Thymus (tissue), 11 donors: ENCODE measurements around the gene HLA-DQA1. TPM values are rescaled to one million over a fixed set of nuclear protein-coding genes. Genes with fewer than 3 reads are reported as not detected.
"Not testable (repeated sequence)": the region's sequence is repeated elsewhere in the genome, so short reads cannot be mapped to it uniquely, and the experiment has no call there.

Source experiments
- DNase-seq, 9 donors: peaks; one replicate each; pipeline ENCODE4 v3.0.0-alpha.2; 2013; ENCODE audit warnings: low spot score in 9 of 9, low read depth in 6 of 9, missing footprints in 1 of 9
- H3K27ac ChIP-seq, 2 donors: one replicate each; pipeline ENCODE4 v1.5.1; 2013; ENCODE audit warnings: control low read depth in 1 of 2, low read depth in 1 of 2, low read length in 1 of 2, mild to moderate bottlenecking in 1 of 2, moderate library complexity in 1 of 2
- H3K27me3 ChIP-seq, 2 donors: one replicate each; pipeline ENCODE4 v1.5.1; 2013; ENCODE audit warnings: low read length in 1 of 2; ENCODE audit not compliant: control insufficient read depth in 2 of 2, insufficient read depth in 1 of 2
- H3K36me3 ChIP-seq, 2 donors: one replicate each; pipeline ENCODE4 v1.5.1; 2013; ENCODE audit warnings: low read length in 1 of 2, mild to moderate bottlenecking in 1 of 2, moderate library complexity in 1 of 2; ENCODE audit not compliant: control insufficient read depth in 2 of 2, insufficient read depth in 2 of 2
- H3K4me1 ChIP-seq, 2 donors: one replicate each; pipeline ENCODE4 v1.5.1; 2013; ENCODE audit warnings: low read length in 2 of 2; ENCODE audit not compliant: control insufficient read depth in 2 of 2, insufficient read depth in 2 of 2
- H3K4me3 ChIP-seq, 2 donors: one replicate each; pipeline ENCODE4 v1.5.1; 2013; ENCODE audit warnings: low read length in 2 of 2, control low read depth in 1 of 2, mild to moderate bottlenecking in 1 of 2
- H3K9me3 ChIP-seq, 2 donors: one replicate each; pipeline ENCODE4 v1.5.1; 2013; ENCODE audit warnings: low read length in 1 of 2, mild to moderate bottlenecking in 1 of 2; ENCODE audit not compliant: control insufficient read depth in 2 of 2, insufficient read depth in 1 of 2
- WGBS: extraction: QIAGEN DNeasy Blood & Tissue Kit; methylation state at CpG from one replicate; pipeline ENCODE4 v1.1.7; 2013; 5-methylcytosine and 5-hydroxymethylcytosine counted together
- polyA plus RNA-seq: library from polyadenylated mRNA; stranded (reverse); fragments of 200-250 nt; gene quantifications from one replicate; pipeline ENCODE4 v1.2.3, GENCODE V29; 2013
- total RNA-seq: library from RNA; stranded (reverse); fragments of 120-200 nt; gene quantifications from one replicate; pipeline ENCODE4 v1.2.4, GENCODE V29; 2013
- donor health status: healthy.

HLA-DQA1 gene
- total and polyA plus RNA-seq, 2 donors: 352 to 358 TPM

DNA sequence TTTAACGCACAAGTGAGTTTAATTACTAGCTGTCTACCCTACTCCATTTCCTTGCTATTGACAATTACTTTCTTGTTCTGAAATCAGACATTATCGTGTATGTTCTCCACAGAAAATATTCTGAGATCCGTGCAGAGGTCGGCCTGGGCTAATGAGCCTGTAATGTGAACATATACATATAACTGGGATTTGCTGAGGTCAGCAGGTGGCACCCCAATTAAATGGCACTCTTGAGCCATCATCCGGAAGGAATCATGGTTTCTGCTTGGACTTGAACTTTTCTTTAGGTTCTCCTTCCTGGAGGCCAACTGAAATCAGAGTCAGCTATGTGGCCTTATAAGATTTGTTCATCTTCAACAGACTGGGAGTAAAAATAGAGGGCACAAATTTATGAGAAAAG lies 25.6 kb downstream of the HLA-DQA1 start:
- Histone ChIP-seq H3K4me1 (peaks cover 0 to under 1% of the 10 kb centered on the region in 2 donors), H3K27me3 (peaks cover 12 to 22% of the 10 kb centered on the region in 2 donors), H3K36me3 (no peaks in the 10 kb centered on the region), H3K27ac (no peak overlapping the region), H3K9me3 (no peaks in the 10 kb centered on the region), H3K4me3 (no peak overlapping the region)
- DNase-seq: no peak
- 78% methylated on average over 5 of the region's 5 CpGs for WGBS

DNA sequence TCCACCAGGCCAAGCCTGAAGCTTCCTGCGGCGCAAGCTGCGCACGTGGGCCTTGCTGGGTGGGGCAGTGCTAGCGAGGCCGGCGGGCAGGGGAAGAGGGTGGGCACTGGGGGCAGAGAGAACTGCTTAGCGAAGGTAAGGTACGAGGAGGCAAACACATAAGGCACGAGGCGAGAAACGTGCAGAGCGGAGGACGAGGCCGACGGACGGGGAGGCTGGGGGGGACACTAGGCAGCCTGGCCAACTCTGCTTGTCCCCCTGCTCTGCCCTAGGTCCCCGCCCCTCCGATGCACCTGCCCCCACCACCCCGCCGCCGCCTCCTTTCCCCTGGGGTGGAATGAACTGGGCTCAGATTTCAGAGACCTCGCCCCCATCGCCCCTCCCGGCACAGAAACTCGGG lies 27.1 kb downstream of the HLA-DQA1 start:
- no peak overlapping the region for H3K27ac ChIP-seq
- H3K36me3 ChIP-seq: no peaks in the 10 kb centered on the region
- 47% methylated on average over 26 of the region's 26 CpGs for WGBS
- H3K27me3 ChIP-seq: peaks cover 12 to 22% of the 10 kb centered on the region in 2 donors
- no peak overlapping the region for H3K4me3 ChIP-seq
- DNase-seq: no peak
- no peaks in the 10 kb centered on the region for H3K9me3 ChIP-seq
- H3K4me1 ChIP-seq: peaks cover 0 to 9% of the 10 kb centered on the region in 2 donors

DNA sequence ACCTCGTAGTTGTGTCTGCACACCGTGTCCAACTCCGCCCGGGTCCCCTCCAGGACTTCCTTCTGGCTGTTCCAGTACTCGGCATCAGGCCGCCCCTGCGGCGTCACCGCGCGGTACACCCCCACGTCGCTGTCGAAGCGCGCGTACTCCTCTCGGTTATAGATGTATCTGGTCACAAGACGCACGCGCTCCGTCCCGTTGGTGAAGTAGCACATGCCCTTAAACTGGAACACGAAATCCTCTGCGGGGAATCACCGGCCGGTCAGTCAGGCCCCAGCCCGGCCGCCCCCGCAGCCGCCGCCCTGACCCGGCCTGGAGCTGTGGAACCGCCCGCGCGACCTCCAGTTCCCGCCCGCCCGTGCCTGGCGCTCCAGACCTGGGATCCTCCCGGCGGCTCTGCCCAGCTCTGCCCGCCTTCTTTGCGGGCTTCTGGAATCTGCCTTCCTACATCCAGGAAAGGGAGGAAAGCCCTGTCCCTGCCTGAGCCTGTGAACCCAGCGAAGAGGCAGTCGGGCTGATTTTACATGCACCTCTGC lies 27.7 kb downstream of the HLA-DQA1 start:
- H3K27me3 ChIP-seq: peaks cover 12 to 22% of the 10 kb centered on the region in 2 donors
- H3K27ac ChIP-seq: peak overlapping the region in 1 of 2 donors; percentile 57
- no peak for DNase-seq
- H3K9me3 ChIP-seq: no peaks in the 10 kb centered on the region
- 3% methylated on average over 47 of the region's 47 CpGs for WGBS
- peaks cover 0 to 9% of the 10 kb centered on the region in 2 donors for H3K4me1 ChIP-seq
- peak overlapping the region in 1 of 2 donors; percentile 21 for H3K4me3 ChIP-seq
- H3K36me3 ChIP-seq: no peaks in the 10 kb centered on the region

DNA sequence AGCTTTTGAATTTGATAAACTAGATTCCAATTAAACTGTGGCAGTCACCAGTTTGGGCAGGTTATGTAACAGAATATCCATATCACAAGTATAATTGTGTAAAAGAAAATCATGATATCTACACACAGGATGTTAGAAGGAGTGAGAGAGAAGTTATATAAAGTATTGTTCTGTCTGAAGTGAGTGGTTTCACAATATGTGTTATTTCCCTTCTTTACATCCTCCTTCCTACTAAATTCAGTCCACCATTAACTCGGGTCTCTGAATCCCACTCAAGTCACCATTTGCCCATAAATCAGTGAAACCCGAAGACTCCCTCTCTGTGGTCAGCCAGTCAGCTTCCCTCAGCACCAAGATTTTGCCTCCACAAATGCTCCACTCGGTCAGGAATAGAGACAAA lies 28.5 kb downstream of the HLA-DQA1 start:
- Histone ChIP-seq H3K4me1 (peaks cover 0 to 9% of the 10 kb centered on the region in 2 donors), H3K27ac (peak overlapping the region in 1 of 2 donors; percentile 46), H3K9me3 (no peaks in the 10 kb centered on the region), H3K27me3 (peaks cover 12 to 22% of the 10 kb centered on the region in 2 donors), H3K4me3 (peak overlapping the region in 1 of 2 donors; percentile 43), H3K36me3 (no peaks in the 10 kb centered on the region)
- DNase-seq: no peak
- 1% methylated on average over 3 of the region's 3 CpGs for WGBS

DNA sequence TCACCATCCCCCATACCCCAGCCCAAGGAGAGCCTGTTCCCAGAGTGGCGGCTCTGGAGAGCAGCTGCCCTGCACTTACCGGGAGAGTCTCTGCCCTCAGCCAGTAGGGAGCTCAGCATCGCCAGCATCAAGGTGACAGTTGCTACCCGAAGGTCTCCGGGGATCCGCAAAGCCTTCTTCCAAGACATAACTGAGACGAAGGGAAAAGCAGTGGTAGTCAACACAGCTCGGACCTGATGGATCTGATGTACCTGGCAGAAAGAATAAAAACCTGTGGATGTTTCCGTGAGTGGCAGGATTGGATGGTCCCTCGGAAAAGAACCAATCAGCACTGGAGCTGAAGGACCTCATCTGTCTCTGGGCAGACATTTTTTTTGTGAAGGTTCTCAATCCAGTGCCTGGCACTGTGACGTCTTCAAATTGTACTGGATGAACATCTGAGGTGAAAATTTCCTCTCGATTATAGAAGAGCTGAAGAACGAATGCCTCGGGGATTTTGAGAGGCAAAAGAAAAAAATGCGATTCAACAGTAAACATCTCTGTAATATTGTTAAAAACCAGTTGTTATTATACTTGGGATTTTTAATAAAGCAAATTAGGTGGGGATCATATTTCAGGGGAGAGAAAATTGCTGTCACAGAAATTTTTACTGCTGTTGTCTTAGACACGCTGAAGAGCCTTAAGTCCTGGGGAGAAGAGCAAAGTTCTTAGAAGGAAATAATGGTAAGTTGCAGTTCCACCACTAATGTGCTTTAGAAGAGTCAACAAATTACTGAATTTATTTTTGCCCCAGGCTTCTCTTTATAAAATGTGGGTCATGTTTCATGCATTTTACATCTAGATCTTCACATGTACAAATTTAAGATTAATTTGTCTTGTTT lies 29.5 kb downstream of the HLA-DQA1 start, which contains the start of gene HLA-DQB1:
HLA-DQB1 (minus strand) TSS at position 238 of the 881 bp plus-strand sequence; CDS start at position 188, 50 bp downstream.
- H3K27me3 ChIP-seq: peaks cover 12 to 22% of the 10 kb centered on the region in 2 donors
- 7% methylated on average over 16 of the region's 16 CpGs for WGBS
- peak in 6 of 9 donors; percentile 32 to 76 (median 44) for DNase-seq
- H3K36me3 ChIP-seq: no peaks in the 10 kb centered on the region
- H3K27ac ChIP-seq: peak within 1 kb of the TSS; percentile 37 to 62
- peaks cover 0 to 9% of the 10 kb centered on the region in 2 donors for H3K4me1 ChIP-seq
- no peaks in the 10 kb centered on the region for H3K9me3 ChIP-seq
- H3K4me3 ChIP-seq: peak within 1 kb of the TSS in 1 of 2 donors; percentile 43

DNA sequence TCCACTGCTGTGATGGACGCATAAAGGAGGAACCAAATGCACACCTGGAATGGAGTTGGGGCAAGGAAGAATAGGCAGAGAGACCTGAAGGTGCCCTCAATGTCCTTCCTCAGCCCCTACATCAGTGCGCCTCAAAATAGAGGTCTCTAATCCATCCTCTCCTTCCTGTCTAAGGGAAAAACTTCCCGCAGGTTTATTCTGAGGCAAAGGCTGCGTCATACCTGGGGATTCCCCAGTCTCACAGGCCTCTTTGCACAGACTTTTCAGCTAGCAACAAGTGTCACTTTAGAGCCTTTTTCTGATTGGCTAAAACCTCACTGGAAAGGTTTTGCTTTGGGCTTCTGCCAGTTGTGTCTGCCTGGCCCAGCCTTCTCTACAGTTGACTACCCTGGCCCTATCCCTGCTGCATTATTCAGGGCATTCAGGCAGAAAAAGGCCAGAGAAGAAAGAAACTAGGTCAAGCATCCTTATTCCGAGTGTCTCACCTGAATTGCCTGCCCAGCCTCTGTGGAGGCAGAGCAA lies 31.1 kb downstream of the HLA-DQA1 start:
- Histone ChIP-seq H3K27ac (peak overlapping the region; percentile 68 to 83), H3K4me1 (peaks cover 0 to 9% of the 10 kb centered on the region in 2 donors), H3K27me3 (peaks cover 12 to 22% of the 10 kb centered on the region in 2 donors), H3K4me3 (no peak overlapping the region), H3K9me3 (no peaks in the 10 kb centered on the region), H3K36me3 (no peaks in the 10 kb centered on the region)
- whole genome bisulfite sequencing: 37% methylated on average over 5 of the region's 5 CpGs
- peak in 4 of 9 donors; percentile 28 to 79 (median 30) for DNase-seq

DNA sequence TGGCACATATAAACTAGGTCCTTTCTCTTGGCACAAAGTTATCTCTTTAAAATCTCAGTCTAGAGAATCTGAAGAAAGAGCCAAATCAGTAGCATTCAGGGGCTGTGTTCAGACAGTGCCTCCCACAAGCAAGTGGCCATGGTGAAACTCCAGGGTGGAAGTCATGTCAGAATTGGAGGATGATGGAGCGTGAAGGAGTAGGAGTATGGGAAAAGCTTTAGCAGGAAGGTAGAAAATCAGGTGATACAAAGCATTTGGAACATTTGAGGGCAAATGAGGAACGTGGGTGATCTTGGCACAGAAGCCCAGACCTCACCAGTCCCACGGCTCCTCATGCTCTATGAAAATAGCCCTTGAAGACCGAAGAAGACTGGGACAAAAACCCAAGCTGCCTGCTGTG lies 32.0 kb downstream of the HLA-DQA1 start:
- no peaks in the 10 kb centered on the region for H3K36me3 ChIP-seq
- WGBS: 91% methylated on average over 4 of the region's 4 CpGs
- no peaks in the 10 kb centered on the region for H3K9me3 ChIP-seq
- H3K27ac ChIP-seq: peak overlapping the region in 1 of 2 donors; percentile 83
- peaks cover 0 to 9% of the 10 kb centered on the region in 2 donors for H3K4me1 ChIP-seq
- DNase-seq: no peak
- peaks cover 10 to 21% of the 10 kb centered on the region in 2 donors for H3K27me3 ChIP-seq
- H3K4me3 ChIP-seq: no peak overlapping the region

DNA sequence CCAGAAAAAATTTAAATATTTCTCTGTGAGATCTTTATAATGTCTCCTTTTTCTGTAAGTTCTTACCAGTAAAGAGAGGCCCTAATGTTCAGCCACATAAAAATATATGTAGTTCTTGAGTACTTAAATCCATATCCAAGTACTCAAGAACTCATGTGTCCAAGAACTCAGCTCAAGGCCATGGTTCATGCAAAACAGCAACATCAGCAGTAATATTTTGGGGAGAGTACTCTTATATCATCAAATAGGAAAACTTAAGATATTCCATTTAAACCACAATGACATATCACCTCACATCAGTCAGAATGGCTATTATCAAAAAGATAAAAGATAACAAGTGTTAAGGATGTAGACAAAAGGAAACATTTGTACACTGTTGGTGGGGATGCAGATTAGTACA lies 32.7 kb downstream of the HLA-DQA1 start:
- Histone ChIP-seq H3K27me3 (peaks cover 7 to 14% of the 10 kb centered on the region in 2 donors), H3K9me3 (no peaks in the 10 kb centered on the region), H3K36me3 (no peaks in the 10 kb centered on the region), H3K4me1 (peaks cover 0 to 9% of the 10 kb centered on the region in 2 donors), H3K4me3 (no peak overlapping the region), H3K27ac (no peak overlapping the region)
- no peak for DNase-seq

DNA sequence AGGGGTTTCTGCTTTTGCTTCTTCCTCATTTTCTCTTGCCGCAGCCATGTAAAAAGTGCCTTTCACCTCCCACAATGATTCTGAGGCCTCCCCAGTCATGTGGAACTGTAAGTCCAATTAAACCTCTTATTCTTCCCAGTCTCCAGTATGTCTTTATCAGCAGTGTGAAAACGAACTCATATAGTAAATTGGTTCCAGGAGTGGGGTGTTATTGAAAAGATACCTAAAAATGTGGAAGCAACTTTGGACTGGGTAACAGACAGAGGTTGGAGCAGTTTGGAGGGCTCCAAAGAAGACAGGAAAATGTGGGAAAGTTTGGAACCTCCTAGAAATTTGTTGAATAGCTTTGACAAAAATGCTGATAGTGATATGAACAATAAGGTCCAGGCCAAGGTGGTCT lies 34.7 kb downstream of the HLA-DQA1 start:
- DNase-seq, H3K4me1 ChIP-seq, H3K9me3 ChIP-seq, H3K4me3 ChIP-seq, H3K36me3 ChIP-seq, H3K27ac ChIP-seq, H3K27me3 ChIP-seq: not testable (repeated sequence)
- WGBS: 70% methylated on average over 2 of the region's 2 CpGs
